GM23338 (cell line): ENCODE results near the gene PCDHGA10. TPM values are rescaled to one million over a fixed set of nuclear protein-coding genes. Genes with fewer than 3 reads are reported as not detected.

ENCODE experiments used
- ATAC-seq: fragments of 200-7000 bp; cut with Tn5 transposase; 3 replicates; pipeline ENCODE4 v1.9.1; 2020
- DNase-seq: peaks from one replicate; pipeline ENCODE4 v3.0.0-alpha.2; 2015; ENCODE audit warnings: low spot score
- H2AFZ ChIP-seq: fragments of 200-600 bp; sonication (generic); 2 replicates; pipeline ENCODE4 v1.8.0; 2016; ENCODE audit warnings: antibody characterized with exemption, mild to moderate bottlenecking, moderate library complexity
- H3F3A ChIP-seq: fragments of 200-600 bp; sonication (generic); replicated peaks from 2 replicates; pipeline ENCODE4 v1.8.0; 2017; ENCODE audit warnings: antibody characterized with exemption, mixed run types, low read depth
- H3K27ac ChIP-seq: fragments of 200-600 bp; sonication (generic); 2 replicates; pipeline ENCODE4 v1.6.1; 2016; ENCODE audit warnings: low read depth
- H3K27me3 ChIP-seq: fragments of 200-600 bp; sonication (generic); 2 replicates; pipeline ENCODE4 v1.8.0; 2016; ENCODE audit warnings: mild to moderate bottlenecking, mixed run types, moderate library complexity; ENCODE audit not compliant: insufficient read depth
- H3K36me3 ChIP-seq: fragments of 200-600 bp; sonication (generic); 2 replicates; pipeline ENCODE4 v1.8.0; 2016; ENCODE audit warnings: mild to moderate bottlenecking; ENCODE audit not compliant: insufficient read depth
- H3K4me1 ChIP-seq: fragments of 200-600 bp; sonication (generic); 2 replicates; pipeline ENCODE4 v1.8.0; 2016; ENCODE audit warnings: mild to moderate bottlenecking, moderate library complexity; ENCODE audit not compliant: insufficient read depth
- H3K4me2 ChIP-seq: fragments of 200-600 bp; sonication (generic); 2 replicates; pipeline ENCODE4 v1.7.1; 2017; ENCODE audit warnings: mixed run types
- H3K4me3 ChIP-seq: fragments of 200-600 bp; sonication (generic); 2 replicates; pipeline ENCODE4 v1.6.1; 2016; ENCODE audit warnings: mixed run types
- H3K79me2 ChIP-seq: fragments of 200-600 bp; sonication (generic); replicated peaks from 2 replicates; pipeline ENCODE4 v1.8.0; 2017; ENCODE audit warnings: mild to moderate bottlenecking; ENCODE audit not compliant: insufficient read depth
- H3K9me2 ChIP-seq: fragments of 200-600 bp; sonication (generic); 2 replicates; pipeline ENCODE4 v1.8.0; 2017; ENCODE audit not compliant: insufficient read depth
- H4K20me1 ChIP-seq: fragments of 200-600 bp; sonication (generic); replicated peaks from 2 replicates; pipeline ENCODE4 v1.8.0; 2017; ENCODE audit warnings: mild to moderate bottlenecking; ENCODE audit not compliant: insufficient read depth
- H3K27ac Mint-ChIP-seq: 2 replicates; pipeline ENCODE4 v1.8.0; 2020; ENCODE audit warnings: inconsistent platforms, mild to moderate bottlenecking, moderate library complexity, mixed read lengths
- H3K27me3 Mint-ChIP-seq: 3 replicates; pipeline ENCODE4 v1.8.0; 2022; ENCODE audit warnings: low read depth, mild to moderate bottlenecking, moderate library complexity, mixed read lengths, inconsistent platforms; ENCODE audit not compliant: insufficient read depth, poor library complexity
- H3K36me3 Mint-ChIP-seq: 3 replicates; pipeline ENCODE4 v1.8.0; 2021; ENCODE audit warnings: low read depth, mild to moderate bottlenecking, inconsistent platforms, moderate library complexity, mixed read lengths
- H3K4me1 Mint-ChIP-seq: 3 replicates; pipeline ENCODE4 v1.8.0; 2020; ENCODE audit warnings: mild to moderate bottlenecking, inconsistent platforms, mixed read lengths
- H3K4me3 Mint-ChIP-seq: 3 replicates; pipeline ENCODE4 v1.8.0; 2021; ENCODE audit warnings: moderate library complexity, mild to moderate bottlenecking, inconsistent platforms, mixed read lengths
- H3K9me3 Mint-ChIP-seq: 3 replicates; pipeline ENCODE4 v1.8.0; 2020; ENCODE audit warnings: moderate library complexity, mild to moderate bottlenecking, inconsistent platforms, mixed read lengths
- NANOG ChIP-seq: IDR thresholded peaks from 2 replicates; pipeline ENCODE4 v1.6.1; 2016; ENCODE audit warnings: antibody characterized with exemption, borderline replicate concordance
- POLR2AphosphoS5 ChIP-seq: IDR thresholded peaks from 2 replicates; pipeline ENCODE4 v1.6.1; 2016; ENCODE audit warnings: antibody characterized with exemption, low read depth
- ZNF331 ChIP-seq: fragments of 250-450 bp; sonication (Bioruptor Pico); IDR thresholded peaks from 2 replicates; pipeline ENCODE4 v1.5.0; 2020; ENCODE audit warnings: low read depth, mild to moderate bottlenecking, moderate library complexity
- polyA plus RNA-seq: library from polyadenylated mRNA; unstranded; fragments of >200 nt; fragmentation: Nextera tagmentation; extraction: Ambion mirVana; gene quantifications from 2 replicates; pipeline ENCODE4 v1.2.1, GENCODE V29; 2016
- total RNA-seq: library from RNA; depleted of rRNA; stranded (reverse); fragments of >200 nt; shearing (Covaris generic); gene quantifications from 2 replicates; pipeline ENCODE4 v1.2.3, GENCODE V29; 2014
- TF ChIP-seq, protein P1 (sequence below): IDR thresholded peaks from 2 replicates; pipeline ENCODE4 v1.6.1; 2016; ENCODE audit warnings: antibody characterized with exemption
- TF ChIP-seq, protein P2 (sequence below), 2 experiments: fragments of 200-600 bp in 1 of 2; sonication (generic) in 1 of 2; conservative IDR thresholded peaks; 2 replicates each; pipeline versions ENCODE4 v1.5.1 to v1.6.1; 2016 to 2017; ENCODE audit warnings: antibody characterized with exemption in 2 of 2, low read depth in 2 of 2, mild to moderate bottlenecking in 2 of 2, moderate library complexity in 1 of 2
- TF ChIP-seq, protein P3 (sequence below): fragments of 250-450 bp; sonication (Bioruptor Pico); IDR thresholded peaks from 2 replicates; pipeline ENCODE4 v1.5.0; 2020; ENCODE audit warnings: mild to moderate bottlenecking, moderate library complexity

PCDHGA10 gene
- total and polyA plus RNA-seq, 2 experiments from 2014 or later = 2.1 to 6.5 TPM

DNA sequence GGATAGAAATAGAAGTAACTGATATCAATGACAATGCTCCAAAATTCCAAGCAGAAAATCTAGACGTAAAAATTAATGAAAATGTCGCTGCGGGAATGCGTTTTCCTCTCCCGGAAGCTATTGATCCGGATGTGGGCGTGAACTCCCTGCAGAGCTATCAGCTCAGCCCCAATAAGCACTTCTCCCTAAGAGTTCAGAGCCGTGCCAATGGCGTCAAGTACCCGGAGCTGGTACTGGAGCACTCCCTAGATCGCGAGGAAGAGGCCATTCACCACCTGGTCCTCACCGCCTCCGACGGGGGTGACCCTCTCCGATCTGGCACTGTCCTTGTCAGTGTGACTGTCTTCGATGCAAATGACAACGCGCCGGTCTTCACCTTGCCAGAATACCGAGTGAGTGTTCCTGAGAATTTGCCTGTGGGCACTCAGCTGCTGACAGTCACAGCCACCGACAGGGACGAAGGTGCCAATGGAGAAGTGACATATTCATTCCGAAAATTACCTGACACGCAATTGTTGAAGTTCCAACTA, 818 bp downstream of the PCDHGA10 start:
- Mint-ChIP-seq H3K36me3 (peaks cover 50% of the 10 kb centered on the region), H3K4me1 (peaks cover 17% of the 10 kb centered on the region), H3K9me3 (peaks cover 47% of the 10 kb centered on the region), H3K4me3 (peak overlapping the region; percentile 90), H3K27ac (peak overlapping the region; percentile 89; the same call in 1 of the 2 replicates), H3K27me3 (peaks cover 28% of the 10 kb centered on the region)
- ATAC-seq (peak; percentile 65), DNase-seq (no peak)
- Histone ChIP-seq H3K4me3 (peak overlapping the region; percentile 40; the same call in 1 of the 2 replicates), H3K9me2 (no peaks in the 10 kb centered on the region), H3K4me2 (peak overlapping the region; percentile 45; the same call in 1 of the 2 replicates), H3F3A (no peaks in the 10 kb centered on the region), H3K4me1 (peaks cover 2% of the 10 kb centered on the region), H2AFZ (no peak overlapping the region; the same call in 1 of the 2 replicates), H3K27ac (no peak overlapping the region), H4K20me1 (peaks cover 7% of the 10 kb centered on the region; the same call in 1 of the 2 replicates), H3K27me3 (peaks cover 12% of the 10 kb centered on the region), H3K36me3 (no peaks in the 10 kb centered on the region), H3K79me2 (0 out of 2 replicates have a peak, but pooled peaks cover 2% of the 10 kb centered on the region)
- TF ChIP-seq POLR2AphosphoS5 (no peak), ZNF331 (CRISPR knock-in tag) (no peak), NANOG (no peak)
- TF ChIP-seq, protein P1, sequence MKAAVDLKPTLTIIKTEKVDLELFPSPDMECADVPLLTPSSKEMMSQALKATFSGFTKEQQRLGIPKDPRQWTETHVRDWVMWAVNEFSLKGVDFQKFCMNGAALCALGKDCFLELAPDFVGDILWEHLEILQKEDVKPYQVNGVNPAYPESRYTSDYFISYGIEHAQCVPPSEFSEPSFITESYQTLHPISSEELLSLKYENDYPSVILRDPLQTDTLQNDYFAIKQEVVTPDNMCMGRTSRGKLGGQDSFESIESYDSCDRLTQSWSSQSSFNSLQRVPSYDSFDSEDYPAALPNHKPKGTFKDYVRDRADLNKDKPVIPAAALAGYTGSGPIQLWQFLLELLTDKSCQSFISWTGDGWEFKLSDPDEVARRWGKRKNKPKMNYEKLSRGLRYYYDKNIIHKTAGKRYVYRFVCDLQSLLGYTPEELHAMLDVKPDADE = no peak
- TF ChIP-seq, protein P2, sequence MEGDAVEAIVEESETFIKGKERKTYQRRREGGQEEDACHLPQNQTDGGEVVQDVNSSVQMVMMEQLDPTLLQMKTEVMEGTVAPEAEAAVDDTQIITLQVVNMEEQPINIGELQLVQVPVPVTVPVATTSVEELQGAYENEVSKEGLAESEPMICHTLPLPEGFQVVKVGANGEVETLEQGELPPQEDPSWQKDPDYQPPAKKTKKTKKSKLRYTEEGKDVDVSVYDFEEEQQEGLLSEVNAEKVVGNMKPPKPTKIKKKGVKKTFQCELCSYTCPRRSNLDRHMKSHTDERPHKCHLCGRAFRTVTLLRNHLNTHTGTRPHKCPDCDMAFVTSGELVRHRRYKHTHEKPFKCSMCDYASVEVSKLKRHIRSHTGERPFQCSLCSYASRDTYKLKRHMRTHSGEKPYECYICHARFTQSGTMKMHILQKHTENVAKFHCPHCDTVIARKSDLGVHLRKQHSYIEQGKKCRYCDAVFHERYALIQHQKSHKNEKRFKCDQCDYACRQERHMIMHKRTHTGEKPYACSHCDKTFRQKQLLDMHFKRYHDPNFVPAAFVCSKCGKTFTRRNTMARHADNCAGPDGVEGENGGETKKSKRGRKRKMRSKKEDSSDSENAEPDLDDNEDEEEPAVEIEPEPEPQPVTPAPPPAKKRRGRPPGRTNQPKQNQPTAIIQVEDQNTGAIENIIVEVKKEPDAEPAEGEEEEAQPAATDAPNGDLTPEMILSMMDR (conservative IDR thresholded peaks at IDR 0.05; ENCODE audit: low read depth in 2 of 2) = no peak
- TF ChIP-seq, protein P3, sequence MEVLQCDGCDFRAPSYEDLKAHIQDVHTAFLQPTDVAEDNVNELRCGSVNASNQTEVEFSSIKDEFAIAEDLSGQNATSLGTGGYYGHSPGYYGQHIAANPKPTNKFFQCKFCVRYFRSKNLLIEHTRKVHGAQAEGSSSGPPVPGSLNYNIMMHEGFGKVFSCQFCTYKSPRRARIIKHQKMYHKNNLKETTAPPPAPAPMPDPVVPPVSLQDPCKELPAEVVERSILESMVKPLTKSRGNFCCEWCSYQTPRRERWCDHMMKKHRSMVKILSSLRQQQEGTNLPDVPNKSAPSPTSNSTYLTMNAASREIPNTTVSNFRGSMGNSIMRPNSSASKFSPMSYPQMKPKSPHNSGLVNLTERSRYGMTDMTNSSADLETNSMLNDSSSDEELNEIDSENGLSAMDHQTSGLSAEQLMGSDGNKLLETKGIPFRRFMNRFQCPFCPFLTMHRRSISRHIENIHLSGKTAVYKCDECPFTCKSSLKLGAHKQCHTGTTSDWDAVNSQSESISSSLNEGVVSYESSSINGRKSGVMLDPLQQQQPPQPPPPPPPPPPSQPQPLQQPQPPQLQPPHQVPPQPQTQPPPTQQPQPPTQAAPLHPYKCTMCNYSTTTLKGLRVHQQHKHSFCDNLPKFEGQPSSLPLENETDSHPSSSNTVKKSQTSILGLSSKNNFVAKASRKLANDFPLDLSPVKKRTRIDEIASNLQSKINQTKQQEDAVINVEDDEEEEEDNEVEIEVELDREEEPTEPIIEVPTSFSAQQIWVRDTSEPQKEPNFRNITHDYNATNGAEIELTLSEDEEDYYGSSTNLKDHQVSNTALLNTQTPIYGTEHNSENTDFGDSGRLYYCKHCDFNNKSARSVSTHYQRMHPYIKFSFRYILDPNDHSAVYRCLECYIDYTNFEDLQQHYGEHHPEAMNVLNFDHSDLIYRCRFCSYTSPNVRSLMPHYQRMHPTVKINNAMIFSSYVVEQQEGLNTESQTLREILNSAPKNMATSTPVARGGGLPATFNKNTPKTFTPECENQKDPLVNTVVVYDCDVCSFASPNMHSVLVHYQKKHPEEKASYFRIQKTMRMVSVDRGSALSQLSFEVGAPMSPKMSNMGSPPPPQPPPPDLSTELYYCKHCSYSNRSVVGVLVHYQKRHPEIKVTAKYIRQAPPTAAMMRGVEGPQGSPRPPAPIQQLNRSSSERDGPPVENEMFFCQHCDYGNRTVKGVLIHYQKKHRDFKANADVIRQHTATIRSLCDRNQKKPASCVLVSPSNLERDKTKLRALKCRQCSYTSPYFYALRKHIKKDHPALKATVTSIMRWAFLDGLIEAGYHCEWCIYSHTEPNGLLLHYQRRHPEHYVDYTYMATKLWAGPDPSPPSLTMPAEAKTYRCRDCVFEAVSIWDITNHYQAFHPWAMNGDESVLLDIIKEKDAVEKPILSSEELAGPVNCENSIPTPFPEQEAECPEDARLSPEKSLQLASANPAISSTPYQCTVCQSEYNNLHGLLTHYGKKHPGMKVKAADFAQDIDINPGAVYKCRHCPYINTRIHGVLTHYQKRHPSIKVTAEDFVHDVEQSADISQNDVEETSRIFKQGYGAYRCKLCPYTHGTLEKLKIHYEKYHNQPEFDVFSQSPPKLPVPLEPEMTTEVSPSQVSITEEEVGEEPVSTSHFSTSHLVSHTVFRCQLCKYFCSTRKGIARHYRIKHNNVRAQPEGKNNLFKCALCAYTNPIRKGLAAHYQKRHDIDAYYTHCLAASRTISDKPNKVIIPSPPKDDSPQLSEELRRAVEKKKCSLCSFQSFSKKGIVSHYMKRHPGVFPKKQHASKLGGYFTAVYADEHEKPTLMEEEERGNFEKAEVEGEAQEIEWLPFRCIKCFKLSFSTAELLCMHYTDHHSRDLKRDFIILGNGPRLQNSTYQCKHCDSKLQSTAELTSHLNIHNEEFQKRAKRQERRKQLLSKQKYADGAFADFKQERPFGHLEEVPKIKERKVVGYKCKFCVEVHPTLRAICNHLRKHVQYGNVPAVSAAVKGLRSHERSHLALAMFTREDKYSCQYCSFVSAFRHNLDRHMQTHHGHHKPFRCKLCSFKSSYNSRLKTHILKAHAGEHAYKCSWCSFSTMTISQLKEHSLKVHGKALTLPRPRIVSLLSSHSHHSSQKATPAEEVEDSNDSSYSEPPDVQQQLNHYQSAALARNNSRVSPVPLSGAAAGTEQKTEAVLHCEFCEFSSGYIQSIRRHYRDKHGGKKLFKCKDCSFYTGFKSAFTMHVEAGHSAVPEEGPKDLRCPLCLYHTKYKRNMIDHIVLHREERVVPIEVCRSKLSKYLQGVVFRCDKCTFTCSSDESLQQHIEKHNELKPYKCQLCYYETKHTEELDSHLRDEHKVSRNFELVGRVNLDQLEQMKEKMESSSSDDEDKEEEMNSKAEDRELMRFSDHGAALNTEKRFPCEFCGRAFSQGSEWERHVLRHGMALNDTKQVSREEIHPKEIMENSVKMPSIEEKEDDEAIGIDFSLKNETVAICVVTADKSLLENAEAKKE (CRISPR knock-in tag) = no peak
